ENCODE data around the gene KCNA5. TPM values are rescaled to one million over a fixed set of nuclear protein-coding genes. Genes with fewer than 3 reads are reported as not detected.

The KCNA5 gene
- total and polyA plus RNA-seq, 10 donors = 0.23 to 1.1 (median 0.58) TPM

DNA sequence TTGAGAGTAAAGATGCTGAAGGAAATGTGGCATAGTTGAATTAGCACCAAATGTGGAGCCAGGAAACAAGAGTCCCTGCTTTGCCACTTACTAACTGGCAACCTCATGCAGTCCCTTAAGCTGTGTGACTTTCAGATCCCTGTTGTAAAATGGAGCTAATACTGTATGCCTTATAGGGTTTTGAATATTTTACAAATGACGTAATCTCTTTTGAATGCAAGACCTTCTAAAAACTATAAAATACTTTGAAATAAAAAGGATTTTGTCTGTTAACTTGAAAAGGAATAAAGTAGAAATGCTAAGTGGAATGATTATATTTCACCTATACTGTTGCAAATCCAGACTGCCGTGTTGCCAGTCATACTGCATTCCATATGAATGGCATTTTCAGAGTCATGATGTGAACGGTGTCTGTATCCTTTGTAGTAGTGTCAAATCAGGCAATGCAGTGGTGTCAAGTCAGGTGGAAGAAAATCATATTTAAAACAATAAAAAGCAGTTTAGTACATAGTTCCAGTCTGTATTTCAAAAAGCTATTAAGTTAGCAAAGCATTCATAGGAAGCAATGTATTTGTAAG lies 21.3 kb downstream of the KCNA5 start:
- Histone ChIP-seq H3K4me1 (no peaks in the 10 kb centered on the region), H3K27ac (no peak overlapping the region), H3K4me3 (no peak overlapping the region), H3K27me3 (replicated peaks in 1 of 7) (no peaks in the 10 kb centered on the region), H3K36me3 (no peaks in the 10 kb centered on the region), H3K9me3 (no peaks in the 10 kb centered on the region)
- DNase-seq = no peak
- 87 to 92% (median 92%) methylated on average over 3 of the region's 3 CpGs for WGBS, 5 donors
- intact Hi-C loops (cut with DNase I; ENCODE audit: low total_unique reads) = no loop called here
- TF ChIP-seq, protein P1, sequence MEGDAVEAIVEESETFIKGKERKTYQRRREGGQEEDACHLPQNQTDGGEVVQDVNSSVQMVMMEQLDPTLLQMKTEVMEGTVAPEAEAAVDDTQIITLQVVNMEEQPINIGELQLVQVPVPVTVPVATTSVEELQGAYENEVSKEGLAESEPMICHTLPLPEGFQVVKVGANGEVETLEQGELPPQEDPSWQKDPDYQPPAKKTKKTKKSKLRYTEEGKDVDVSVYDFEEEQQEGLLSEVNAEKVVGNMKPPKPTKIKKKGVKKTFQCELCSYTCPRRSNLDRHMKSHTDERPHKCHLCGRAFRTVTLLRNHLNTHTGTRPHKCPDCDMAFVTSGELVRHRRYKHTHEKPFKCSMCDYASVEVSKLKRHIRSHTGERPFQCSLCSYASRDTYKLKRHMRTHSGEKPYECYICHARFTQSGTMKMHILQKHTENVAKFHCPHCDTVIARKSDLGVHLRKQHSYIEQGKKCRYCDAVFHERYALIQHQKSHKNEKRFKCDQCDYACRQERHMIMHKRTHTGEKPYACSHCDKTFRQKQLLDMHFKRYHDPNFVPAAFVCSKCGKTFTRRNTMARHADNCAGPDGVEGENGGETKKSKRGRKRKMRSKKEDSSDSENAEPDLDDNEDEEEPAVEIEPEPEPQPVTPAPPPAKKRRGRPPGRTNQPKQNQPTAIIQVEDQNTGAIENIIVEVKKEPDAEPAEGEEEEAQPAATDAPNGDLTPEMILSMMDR (IDR thresholded peaks at IDR 0.05 in 8 of 11, conservative IDR thresholded peaks at IDR 0.05 in 3 of 11) = no peak
- TF ChIP-seq POLR2AphosphoS5 (IDR thresholded peaks at IDR 0.05) = no peak
- no peak for TF ChIP-seq POLR2A (IDR thresholded peaks at IDR 0.05)

DNA sequence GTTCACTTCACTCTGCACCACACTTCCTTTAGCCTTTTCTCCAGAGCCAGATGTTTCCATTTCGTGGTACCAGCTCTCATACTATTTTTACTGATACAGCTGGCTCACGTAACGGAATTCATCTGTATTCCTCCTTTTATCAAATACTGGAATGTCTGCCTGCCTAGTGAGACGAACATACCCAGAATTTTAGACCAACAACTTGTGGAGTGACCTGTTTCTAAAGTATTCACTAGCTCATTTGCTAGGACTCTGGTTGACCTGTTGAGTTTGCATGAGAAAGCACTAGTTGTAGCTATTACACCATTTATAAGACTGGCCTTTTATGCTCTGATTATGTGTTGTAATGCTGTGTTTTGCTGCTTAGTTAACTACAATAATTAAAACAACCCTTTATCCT lies 22.6 kb downstream of the KCNA5 start:
- Histone ChIP-seq H3K36me3 (no peaks in the 10 kb centered on the region), H3K4me1 (no peaks in the 10 kb centered on the region), H3K9me3 (no peaks in the 10 kb centered on the region), H3K27me3 (replicated peaks in 1 of 7) (no peaks in the 10 kb centered on the region), H3K4me3 (no peak overlapping the region), H3K27ac (no peak overlapping the region)
- 59 to 74% (median 70%) methylated on average over 4 of the region's 4 CpGs for WGBS, 5 donors
- intact Hi-C loops (cut with DNase I; ENCODE audit: low total_unique reads) = no loop called here
- TF ChIP-seq POLR2A (IDR thresholded peaks at IDR 0.05) = no peak
- TF ChIP-seq, protein P1 (IDR thresholded peaks at IDR 0.05 in 8 of 11, conservative IDR thresholded peaks at IDR 0.05 in 3 of 11) = no peak
- TF ChIP-seq POLR2AphosphoS5 (IDR thresholded peaks at IDR 0.05) = no peak
- no peak for DNase-seq

DNA sequence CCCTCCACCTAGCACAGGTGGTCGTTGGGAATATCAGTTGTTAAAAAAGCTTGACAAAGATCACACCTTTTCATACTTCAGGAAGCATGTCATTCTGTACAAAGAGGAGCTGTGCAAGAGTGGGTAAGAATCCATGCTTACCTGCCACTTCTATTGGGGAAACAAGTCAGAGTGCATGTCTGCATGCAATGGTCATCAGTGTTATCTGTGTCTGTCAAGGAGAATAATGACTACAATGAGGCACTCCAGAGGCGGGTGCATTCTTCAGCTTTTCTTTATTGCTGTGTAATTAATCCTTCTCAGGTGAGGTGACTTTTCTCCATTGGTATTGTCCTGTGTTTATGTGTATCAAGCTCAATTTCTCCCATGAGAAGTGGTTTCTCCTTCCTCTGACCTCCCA lies 24.4 kb downstream of the KCNA5 start:
- 62 to 88% (median 71%) methylated on average over 2 of the region's 2 CpGs for WGBS, 5 donors
- no peak for DNase-seq
- H3K9me3 ChIP-seq = no peaks in the 10 kb centered on the region
- H3K4me1 ChIP-seq = no peaks in the 10 kb centered on the region
- H3K27me3 ChIP-seq (replicated peaks in 1 of 7) = peaks cover 0 to 4% (median 0%) of the 10 kb centered on the region in 7 donors
- H3K36me3 ChIP-seq = no peaks in the 10 kb centered on the region
- TF ChIP-seq, protein P1 (IDR thresholded peaks at IDR 0.05 in 8 of 11, conservative IDR thresholded peaks at IDR 0.05 in 3 of 11) = no peak
- TF ChIP-seq POLR2AphosphoS5 (IDR thresholded peaks at IDR 0.05) (no peak), POLR2A (IDR thresholded peaks at IDR 0.05) (no peak)
- intact Hi-C loops (cut with DNase I; ENCODE audit: low total_unique reads) = no loop called here
- no peak overlapping the region for H3K4me3 ChIP-seq
- no peak overlapping the region for H3K27ac ChIP-seq

DNA sequence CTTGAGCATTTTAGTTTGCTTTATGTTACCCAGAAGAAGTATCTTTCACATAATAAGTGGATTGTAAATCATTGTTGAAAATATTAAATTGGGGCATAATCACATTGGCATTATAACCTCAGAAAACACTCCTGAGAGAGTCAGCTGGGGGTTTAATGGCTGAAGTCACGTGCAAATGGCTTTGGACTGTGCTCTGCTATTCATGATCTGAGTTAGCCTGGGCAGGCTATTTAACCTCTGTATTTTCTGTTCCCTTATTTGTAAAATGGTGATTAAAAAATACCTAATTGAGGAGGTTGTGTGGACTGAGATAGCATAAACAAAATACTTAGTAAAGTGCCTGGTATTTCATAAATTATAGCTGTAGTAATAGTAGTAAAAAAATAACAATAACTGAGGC lies 24.9 kb downstream of the KCNA5 start:
- no peak for DNase-seq
- Histone ChIP-seq H3K27ac (no peak overlapping the region), H3K9me3 (no peaks in the 10 kb centered on the region), H3K4me3 (no peak overlapping the region), H3K36me3 (no peaks in the 10 kb centered on the region), H3K27me3 (replicated peaks in 1 of 7) (peaks cover 0 to 4% (median 0%) of the 10 kb centered on the region in 7 donors), H3K4me1 (no peaks in the 10 kb centered on the region)
- 80 to 81% (median 81%) methylated on average over 1 of the region's 1 CpG for WGBS, 5 donors
- intact Hi-C loops (cut with DNase I; ENCODE audit: low total_unique reads) = no loop called here
- TF ChIP-seq POLR2AphosphoS5 (IDR thresholded peaks at IDR 0.05) (no peak), POLR2A (IDR thresholded peaks at IDR 0.05) (no peak)
- TF ChIP-seq, protein P1 (IDR thresholded peaks at IDR 0.05 in 8 of 11, conservative IDR thresholded peaks at IDR 0.05 in 3 of 11) = no peak

Measured in spleen (tissue), 11 donors.